NCI-H446 (cell line): ENCODE results near the gene NTMT2.
"Not testable (repeated sequence)": the region's sequence is repeated elsewhere in the genome, so short reads cannot be mapped to it uniquely, and the experiment has no call there.

ENCODE experiments used
- DNase-seq, 2 experiments: peaks; one replicate each; lab custom pipeline; 2025; lab: John Stamatoyannopoulos, UW

The NTMT2 gene

GRCh38 chr1:170157820-170158219 lies 12.1 kb downstream of the NTMT2 start:
- no peak for DNase-seq

GRCh38 chr1:170162459-170163246 lies 16.9 kb downstream of the NTMT2 start:
- no peak for DNase-seq

GRCh38 chr1:170164103-170164763 lies 18.5 kb downstream of the NTMT2 start:
- DNase-seq = no peak

GRCh38 chr1:170166518-170167180 lies 20.9 kb downstream of the NTMT2 start:
- DNase-seq = no peak

GRCh38 chr1:170168265-170168664 lies 22.5 kb downstream of the NTMT2 start:
- DNase-seq = no peak

- DNase-seq = not testable (repeated sequence)
Measured at GRCh38 chr1:170170513-170170912, 24.8 kb downstream of the NTMT2 start.

GRCh38 chr1:170174395-170174794 lies 28.6 kb downstream of the NTMT2 start:
- no peak for DNase-seq

- DNase-seq = no peak
Measured at GRCh38 chr1:170175041-170175440, 29.3 kb downstream of the NTMT2 start.

- no peak for DNase-seq
Measured at GRCh38 chr1:170175484-170175883, 29.7 kb downstream of the NTMT2 start.

- DNase-seq = no peak
Measured at GRCh38 chr1:170176772-170177171, 31.0 kb downstream of the NTMT2 start.

GRCh38 chr1:170182442-170182841 lies 36.7 kb downstream of the NTMT2 start:
- no peak for DNase-seq

GRCh38 chr1:170192546-170192945 lies 46.8 kb downstream of the NTMT2 start:
- no peak for DNase-seq

GRCh38 chr1:170194451-170194850 lies 48.7 kb downstream of the NTMT2 start:
- DNase-seq = no peak

- no peak for DNase-seq
Measured at GRCh38 chr1:170196490-170197236, 50.9 kb downstream of the NTMT2 start.

- DNase-seq = no peak
Measured at GRCh38 chr1:170198090-170198489, 52.3 kb downstream of the NTMT2 start.

GRCh38 chr1:170198584-170198983 lies 52.8 kb downstream of the NTMT2 start:
- DNase-seq = no peak

- DNase-seq = no peak
Measured at GRCh38 chr1:170200161-170200560, 54.4 kb downstream of the NTMT2 start.

GRCh38 chr1:170200621-170201397 lies 55.0 kb downstream of the NTMT2 start:
- DNase-seq = peak in 1 of 2 experiments; percentile 12

- DNase-seq = no peak
Measured at GRCh38 chr1:170203693-170204092, 57.9 kb downstream of the NTMT2 start.

GRCh38 chr1:170204121-170204520 lies 58.4 kb downstream of the NTMT2 start:
- DNase-seq = no peak

GRCh38 chr1:170205301-170205700 lies 59.5 kb downstream of the NTMT2 start:
- DNase-seq = no peak
